Measurements from ENCODE around the gene GNAI3. TPM values are rescaled to one million over a fixed set of nuclear protein-coding genes. Genes with fewer than 3 reads are reported as not detected.

Gene GNAI3
- total RNA-seq, 4 donors from 2014 or later: 5.9 to 7.2 (median 6.6) TPM

DNA sequence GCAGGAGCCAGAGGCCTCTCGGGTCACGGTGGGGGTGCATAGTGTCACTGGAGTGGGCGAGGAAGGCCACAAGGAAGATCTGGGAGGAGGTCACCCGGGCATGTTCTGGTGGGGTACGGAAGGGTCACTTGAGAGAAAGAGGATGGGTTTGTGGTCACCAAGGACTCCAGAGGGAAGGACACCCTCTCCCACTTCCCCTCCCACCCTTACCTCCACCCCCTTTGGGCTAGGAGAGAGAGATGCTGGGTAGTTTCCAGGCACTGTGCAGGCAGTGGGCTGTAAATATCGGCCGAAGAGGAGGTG lies 39.6 kb upstream of the GNAI3 start:
- 63% methylated on average over 7 of the region's 7 CpGs for WGBS
- Histone ChIP-seq H3K4me1 (peaks cover 15 to 47% (median 30%) of the 10 kb centered on the region in 4 donors), H3K27me3 (no peaks in the 10 kb centered on the region), H3K36me3 (peaks cover 0 to 5% (median 0%) of the 10 kb centered on the region in 4 donors), H3K27ac (replicated peaks in 1 of 4) (peak overlapping the region; percentile 69 to 76 (median 74)), H3K4me3 (peak overlapping the region; percentile 79 to 91 (median 81)), H3K9me3 (no peaks in the 10 kb centered on the region)
- no peak for DNase-seq (ENCODE audit: extremely low spot score)
- intact Hi-C loops (cut with DNase I): no loop called here
- TF ChIP-seq POLR2A (IDR thresholded peaks at IDR 0.05; ENCODE audit: low read depth): no peak
- TF ChIP-seq CTCF (IDR thresholded peaks at IDR 0.05): no peak
- TF ChIP-seq POLR2AphosphoS5 (IDR thresholded peaks at IDR 0.05): no peak
- TF ChIP-seq EP300 (IDR thresholded peaks at IDR 0.05): no peak

DNA sequence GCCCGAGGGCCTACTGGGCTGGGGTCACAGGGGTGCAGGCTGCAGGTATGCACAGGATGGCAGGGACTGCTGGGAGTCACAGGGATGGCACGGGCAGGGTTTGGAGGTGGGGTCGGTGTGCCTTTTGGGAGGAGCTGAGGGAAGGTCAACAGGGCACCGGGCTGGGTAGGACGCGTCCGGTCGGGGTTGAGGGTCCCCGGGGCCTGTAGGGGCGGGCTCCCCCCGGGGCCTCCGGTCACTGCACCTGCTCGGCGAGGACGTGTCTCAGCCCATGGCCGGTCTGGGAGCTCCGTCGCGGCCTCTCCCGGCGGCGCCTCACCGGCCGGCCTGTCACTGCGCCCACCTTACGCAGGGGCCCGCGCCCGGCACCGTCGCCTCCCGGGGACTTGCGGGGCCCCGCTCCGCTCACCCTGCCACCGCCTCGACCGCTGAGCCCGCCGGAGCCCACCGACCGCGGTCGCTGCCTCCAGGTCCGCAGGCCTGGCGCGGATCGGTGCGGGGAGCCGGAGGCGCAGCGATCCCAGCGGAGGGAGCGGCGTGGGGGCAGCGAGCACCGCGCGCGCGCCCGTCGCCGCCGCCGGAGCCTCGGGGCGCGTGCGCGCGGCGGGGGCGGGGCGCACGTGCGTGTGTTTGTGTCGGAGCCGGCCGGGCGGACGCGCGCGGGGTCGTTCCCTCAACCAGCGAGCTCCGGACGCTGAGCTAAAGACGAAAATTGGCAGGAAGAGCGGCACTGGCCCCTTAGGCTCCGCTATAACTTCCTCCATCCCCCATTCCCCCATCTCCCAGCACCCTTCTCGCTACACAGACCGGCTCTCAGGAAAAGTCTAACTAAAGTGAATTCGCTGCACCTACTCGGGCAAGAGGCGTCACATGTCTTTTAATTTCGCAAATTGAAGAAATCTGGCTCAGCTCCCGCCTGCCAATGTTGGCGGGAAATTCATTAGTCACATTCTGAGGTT lies 39.0 kb upstream of the GNAI3 start, which contains the start of gene AMIGO1:
AMIGO1 (minus strand) TSS at position 552 of the 959 bp plus-strand sequence. CDS start 815 bp downstream, outside the sequence.
- 4% methylated on average over 12 of the region's 100 CpGs for WGBS
- H3K27ac ChIP-seq (replicated peaks in 1 of 4): peak within 1 kb of the TSS; percentile 69 to 76 (median 74)
- TF ChIP-seq CTCF (IDR thresholded peaks at IDR 0.05) (no peak), POLR2AphosphoS5 (IDR thresholded peaks at IDR 0.05) (no peak), EP300 (IDR thresholded peaks at IDR 0.05) (no peak), POLR2A (IDR thresholded peaks at IDR 0.05; ENCODE audit: low read depth) (no peak)
- intact Hi-C loops (cut with DNase I): no loop called here
- peaks cover 0 to 5% (median 0%) of the 10 kb centered on the region in 4 donors for H3K36me3 ChIP-seq
- no peaks in the 10 kb centered on the region for H3K27me3 ChIP-seq
- DNase-seq (ENCODE audit: extremely low spot score): no peak
- peaks cover 15 to 42% (median 26%) of the 10 kb centered on the region in 4 donors for H3K4me1 ChIP-seq
- peak within 1 kb of the TSS; percentile 79 to 91 (median 81) for H3K4me3 ChIP-seq
- H3K9me3 ChIP-seq: no peaks in the 10 kb centered on the region

- TF ChIP-seq POLR2AphosphoS5 (IDR thresholded peaks at IDR 0.05): no peak
- TF ChIP-seq EP300 (IDR thresholded peaks at IDR 0.05): no peak
- no peak for TF ChIP-seq POLR2A (IDR thresholded peaks at IDR 0.05; ENCODE audit: low read depth)
- no peak for TF ChIP-seq CTCF (IDR thresholded peaks at IDR 0.05)
- Histone ChIP-seq H3K36me3 (no peaks in the 10 kb centered on the region), H3K4me1 (peaks cover 15 to 21% (median 20%) of the 10 kb centered on the region in 4 donors), H3K27me3 (no peaks in the 10 kb centered on the region), H3K9me3 (no peaks in the 10 kb centered on the region), H3K27ac (replicated peaks in 1 of 4) (no peak overlapping the region), H3K4me3 (no peak overlapping the region)
- no peak for DNase-seq (ENCODE audit: extremely low spot score)
- 64% methylated on average over 2 of the region's 2 CpGs for WGBS
- intact Hi-C loops (cut with DNase I): no loop called here
These were observed 35.2 kb upstream of the GNAI3 start for GRCh38 chr1:109513110-109513710.

DNA sequence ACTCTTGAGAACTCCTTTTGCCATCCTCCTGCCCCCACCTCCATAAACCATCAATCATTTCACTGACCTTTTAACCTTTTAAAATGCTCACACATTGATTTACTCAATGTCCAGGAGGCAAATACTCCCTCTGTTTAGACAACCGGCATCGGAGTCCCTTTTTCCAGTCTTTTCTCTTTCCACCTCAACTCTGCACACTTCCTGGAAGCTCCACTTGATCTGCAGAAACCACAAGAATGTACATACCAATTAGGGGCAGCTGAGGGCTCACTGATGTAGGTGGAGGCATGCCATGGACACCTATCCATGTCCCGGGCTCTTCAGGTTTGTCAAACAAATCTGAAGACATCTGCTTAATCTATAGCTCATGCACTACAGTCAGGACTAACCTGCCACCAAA lies 33.6 kb upstream of the GNAI3 start:
- no peak for TF ChIP-seq POLR2AphosphoS5 (IDR thresholded peaks at IDR 0.05)

GRCh38 chr1:109516872-109517271 lies 31.5 kb upstream of the GNAI3 start:
- Histone ChIP-seq H3K4me1 (no peaks in the 10 kb centered on the region), H3K4me3 (no peak overlapping the region), H3K27ac (replicated peaks in 1 of 4) (no peak overlapping the region), H3K27me3 (peaks cover 0 to 9% (median 0%) of the 10 kb centered on the region in 4 donors), H3K36me3 (no peaks in the 10 kb centered on the region), H3K9me3 (no peaks in the 10 kb centered on the region)
- no peak for DNase-seq (ENCODE audit: extremely low spot score)
- 86% methylated on average over 5 of the region's 5 CpGs for WGBS
- TF ChIP-seq POLR2AphosphoS5 (IDR thresholded peaks at IDR 0.05) (no peak), EP300 (IDR thresholded peaks at IDR 0.05) (no peak), CTCF (IDR thresholded peaks at IDR 0.05) (no peak), POLR2A (IDR thresholded peaks at IDR 0.05; ENCODE audit: low read depth) (no peak)
- intact Hi-C loops (cut with DNase I): no loop called here

More for the DNA sequence above, 33.6 kb upstream of the GNAI3 start:
- Histone ChIP-seq H3K4me1 (peaks cover 7 to 9% (median 8%) of the 10 kb centered on the region in 4 donors), H3K9me3 (no peaks in the 10 kb centered on the region), H3K27ac (replicated peaks in 1 of 4) (no peak overlapping the region), H3K4me3 (no peak overlapping the region), H3K27me3 (no peaks in the 10 kb centered on the region), H3K36me3 (no peaks in the 10 kb centered on the region)
- WGBS: 81% methylated on average over 3 of the region's 3 CpGs
- no peak for DNase-seq (ENCODE audit: extremely low spot score)
- intact Hi-C loops (cut with DNase I): no loop called here

Data from esophagus muscularis mucosa (tissue), 4 donors.